HL-60 (cell line): ENCODE measurements around the gene BEX4.

Source experiments
- DNase-seq, 2 experiments: peaks; one replicate each; pipeline ENCODE4 v3.0.0-alpha.2; 2010 to 2020; ENCODE audit warnings: low read depth in 1 of 2, low spot score in 1 of 2
- H3K27ac ChIP-seq: fragments of 250-450 bp; sonication (Bioruptor Pico); replicated peaks from 2 replicates; pipeline ENCODE4 v1.5.1; 2020; ENCODE audit warnings: mild to moderate bottlenecking, moderate library complexity
- H3K27me3 ChIP-seq: fragments of 250-450 bp; sonication (Bioruptor Pico); 2 replicates; pipeline ENCODE4 v1.5.1; 2021; ENCODE audit warnings: mild to moderate bottlenecking, moderate library complexity; ENCODE audit not compliant: insufficient read depth, poor library complexity, severe bottlenecking
- H3K4me3 ChIP-seq: replicated peaks from 2 replicates; pipeline ENCODE4 v1.5.1; 2011; ENCODE audit warnings: mild to moderate bottlenecking, control low read depth, low read length; ENCODE audit not compliant: insufficient read depth
- GABPA ChIP-seq: IDR thresholded peaks from 2 replicates; pipeline ENCODE4 v1.6.1; 2012; ENCODE audit warnings: low read depth
- POLR2AphosphoS5 ChIP-seq: IDR thresholded peaks from 2 replicates; pipeline ENCODE4 v1.6.1; 2012; ENCODE audit warnings: low read depth
- SPI1 ChIP-seq: IDR thresholded peaks from 2 replicates; pipeline ENCODE4 v1.6.1; 2012; ENCODE audit warnings: low read depth, mild to moderate bottlenecking, borderline replicate concordance
- TF ChIP-seq, protein P1 (sequence below): IDR thresholded peaks from one replicate; pipeline ENCODE4 v1.5.1; 2011; ENCODE audit warnings: low read length, control low read depth, inconsistent platforms; ENCODE audit not compliant: insufficient read depth
- TF ChIP-seq, protein P2 (sequence below): IDR thresholded peaks from 2 replicates; pipeline ENCODE4 v1.6.1; 2012; ENCODE audit warnings: low read depth; ENCODE audit not compliant: insufficient replicate concordance

The BEX4 gene

DNA sequence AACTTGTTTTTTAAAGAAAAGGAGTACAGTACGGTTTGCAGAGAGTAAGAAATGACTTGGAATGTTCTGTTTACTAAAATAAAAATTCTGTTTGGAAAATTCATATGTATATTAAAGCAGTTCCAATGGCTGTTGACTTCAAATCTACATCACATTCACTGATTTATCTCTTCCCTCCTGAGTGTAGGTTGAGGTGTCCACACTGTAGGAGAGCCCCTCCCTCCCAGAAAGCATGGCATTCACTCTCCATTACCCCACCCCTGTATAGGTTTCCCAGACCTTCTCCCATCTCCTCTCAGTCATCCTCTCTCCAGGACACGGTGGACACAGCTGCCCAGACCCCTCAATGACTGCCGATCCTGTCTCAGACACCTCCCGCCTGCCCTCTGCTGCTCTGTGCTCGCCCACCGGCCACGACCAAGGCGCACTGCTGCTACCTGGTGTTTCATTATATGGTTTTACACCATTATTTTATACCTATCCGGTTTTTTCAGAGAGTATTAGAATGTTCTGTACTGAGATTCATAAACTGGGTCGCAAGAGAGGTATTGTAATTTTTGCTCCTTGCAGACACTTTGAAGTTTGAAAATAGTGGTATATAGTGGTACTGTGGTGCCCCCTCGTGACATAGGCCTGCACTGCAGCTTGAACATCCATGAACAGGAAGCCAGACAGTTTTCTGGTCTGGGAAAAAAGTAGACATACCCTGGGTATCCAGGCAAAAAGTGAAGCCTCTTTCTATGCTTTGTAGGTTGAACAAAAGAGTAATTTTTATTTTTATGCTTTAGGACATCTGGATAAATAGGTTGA, 38.8 kb upstream of the BEX4 start:
- H3K27ac ChIP-seq: no peak overlapping the region
- peak; percentile 16 to 66 for DNase-seq
- TF ChIP-seq GABPA: no peak
- TF ChIP-seq, protein P1, sequence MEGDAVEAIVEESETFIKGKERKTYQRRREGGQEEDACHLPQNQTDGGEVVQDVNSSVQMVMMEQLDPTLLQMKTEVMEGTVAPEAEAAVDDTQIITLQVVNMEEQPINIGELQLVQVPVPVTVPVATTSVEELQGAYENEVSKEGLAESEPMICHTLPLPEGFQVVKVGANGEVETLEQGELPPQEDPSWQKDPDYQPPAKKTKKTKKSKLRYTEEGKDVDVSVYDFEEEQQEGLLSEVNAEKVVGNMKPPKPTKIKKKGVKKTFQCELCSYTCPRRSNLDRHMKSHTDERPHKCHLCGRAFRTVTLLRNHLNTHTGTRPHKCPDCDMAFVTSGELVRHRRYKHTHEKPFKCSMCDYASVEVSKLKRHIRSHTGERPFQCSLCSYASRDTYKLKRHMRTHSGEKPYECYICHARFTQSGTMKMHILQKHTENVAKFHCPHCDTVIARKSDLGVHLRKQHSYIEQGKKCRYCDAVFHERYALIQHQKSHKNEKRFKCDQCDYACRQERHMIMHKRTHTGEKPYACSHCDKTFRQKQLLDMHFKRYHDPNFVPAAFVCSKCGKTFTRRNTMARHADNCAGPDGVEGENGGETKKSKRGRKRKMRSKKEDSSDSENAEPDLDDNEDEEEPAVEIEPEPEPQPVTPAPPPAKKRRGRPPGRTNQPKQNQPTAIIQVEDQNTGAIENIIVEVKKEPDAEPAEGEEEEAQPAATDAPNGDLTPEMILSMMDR: peak; percentile 46
- no peak for TF ChIP-seq POLR2AphosphoS5
- H3K27me3 ChIP-seq: peaks cover 8% of the 10 kb centered on the region
- peak overlapping the region; percentile 18; the same call in 1 of the 2 replicates for H3K4me3 ChIP-seq

DNA sequence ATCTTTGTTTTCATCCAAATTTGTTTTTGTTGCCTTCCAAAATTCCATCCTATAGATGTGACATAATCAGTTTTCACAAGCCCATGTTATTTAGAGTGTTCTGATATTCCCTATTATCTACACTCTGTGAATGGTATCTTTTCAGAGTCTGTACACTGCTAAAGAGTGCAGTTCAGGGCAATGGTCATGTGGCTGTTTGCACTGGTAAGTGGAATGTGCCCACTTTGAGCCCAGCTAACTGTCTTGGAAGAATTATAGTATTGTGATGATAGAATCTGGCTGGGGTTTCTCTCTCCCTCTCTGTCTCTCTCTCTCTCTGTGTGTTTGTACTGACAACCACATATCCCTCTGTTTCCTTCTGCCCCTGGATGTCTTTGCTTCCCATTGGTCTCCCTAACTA, 37.4 kb upstream of the BEX4 start:
- DNase-seq: no peak
- Histone ChIP-seq H3K4me3 (no peak overlapping the region), H3K27ac (no peak overlapping the region), H3K27me3 (peaks cover 8% of the 10 kb centered on the region)
- TF ChIP-seq, protein P2, sequence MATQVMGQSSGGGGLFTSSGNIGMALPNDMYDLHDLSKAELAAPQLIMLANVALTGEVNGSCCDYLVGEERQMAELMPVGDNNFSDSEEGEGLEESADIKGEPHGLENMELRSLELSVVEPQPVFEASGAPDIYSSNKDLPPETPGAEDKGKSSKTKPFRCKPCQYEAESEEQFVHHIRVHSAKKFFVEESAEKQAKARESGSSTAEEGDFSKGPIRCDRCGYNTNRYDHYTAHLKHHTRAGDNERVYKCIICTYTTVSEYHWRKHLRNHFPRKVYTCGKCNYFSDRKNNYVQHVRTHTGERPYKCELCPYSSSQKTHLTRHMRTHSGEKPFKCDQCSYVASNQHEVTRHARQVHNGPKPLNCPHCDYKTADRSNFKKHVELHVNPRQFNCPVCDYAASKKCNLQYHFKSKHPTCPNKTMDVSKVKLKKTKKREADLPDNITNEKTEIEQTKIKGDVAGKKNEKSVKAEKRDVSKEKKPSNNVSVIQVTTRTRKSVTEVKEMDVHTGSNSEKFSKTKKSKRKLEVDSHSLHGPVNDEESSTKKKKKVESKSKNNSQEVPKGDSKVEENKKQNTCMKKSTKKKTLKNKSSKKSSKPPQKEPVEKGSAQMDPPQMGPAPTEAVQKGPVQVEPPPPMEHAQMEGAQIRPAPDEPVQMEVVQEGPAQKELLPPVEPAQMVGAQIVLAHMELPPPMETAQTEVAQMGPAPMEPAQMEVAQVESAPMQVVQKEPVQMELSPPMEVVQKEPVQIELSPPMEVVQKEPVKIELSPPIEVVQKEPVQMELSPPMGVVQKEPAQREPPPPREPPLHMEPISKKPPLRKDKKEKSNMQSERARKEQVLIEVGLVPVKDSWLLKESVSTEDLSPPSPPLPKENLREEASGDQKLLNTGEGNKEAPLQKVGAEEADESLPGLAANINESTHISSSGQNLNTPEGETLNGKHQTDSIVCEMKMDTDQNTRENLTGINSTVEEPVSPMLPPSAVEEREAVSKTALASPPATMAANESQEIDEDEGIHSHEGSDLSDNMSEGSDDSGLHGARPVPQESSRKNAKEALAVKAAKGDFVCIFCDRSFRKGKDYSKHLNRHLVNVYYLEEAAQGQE: no peak
- TF ChIP-seq, protein P1: no peak
- TF ChIP-seq POLR2AphosphoS5: no peak
- no peak for TF ChIP-seq SPI1
- TF ChIP-seq GABPA: no peak

DNA sequence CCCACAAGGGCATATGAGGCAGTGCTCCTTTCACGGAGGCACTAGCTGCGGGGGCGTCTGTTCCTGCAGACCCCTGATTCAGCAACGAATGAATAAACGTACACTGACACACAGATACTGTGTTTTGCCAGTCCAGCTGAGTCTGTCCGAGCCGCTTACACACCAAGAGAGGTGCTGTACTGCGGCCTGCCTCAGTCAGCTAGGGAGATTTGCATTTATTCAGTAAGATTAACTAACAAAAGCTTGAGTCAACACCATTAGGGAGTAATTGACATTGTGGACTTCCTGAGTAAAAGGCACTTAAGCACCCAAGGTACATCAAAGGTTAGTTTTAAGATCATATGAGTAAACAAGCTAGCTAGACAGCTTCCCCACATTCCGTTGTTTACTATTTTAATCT, 31.0 kb upstream of the BEX4 start:
- Histone ChIP-seq H3K27ac (no peak overlapping the region), H3K4me3 (no peak overlapping the region), H3K27me3 (peaks cover 8% of the 10 kb centered on the region)
- no peak for DNase-seq
- no peak for TF ChIP-seq GABPA
- no peak for TF ChIP-seq SPI1
- TF ChIP-seq POLR2AphosphoS5: no peak
- TF ChIP-seq, protein P2: no peak
- TF ChIP-seq, protein P1: no peak
